ENCODE results near the gene HABP2. TPM values are rescaled to one million over a fixed set of nuclear protein-coding genes. Genes with fewer than 3 reads are reported as not detected.

The HABP2 gene
- 0.08 TPM in 1 of 2 replicates, not detected in the other for total RNA-seq (2014; rRNA removed; shearing (Covaris generic))

DNA sequence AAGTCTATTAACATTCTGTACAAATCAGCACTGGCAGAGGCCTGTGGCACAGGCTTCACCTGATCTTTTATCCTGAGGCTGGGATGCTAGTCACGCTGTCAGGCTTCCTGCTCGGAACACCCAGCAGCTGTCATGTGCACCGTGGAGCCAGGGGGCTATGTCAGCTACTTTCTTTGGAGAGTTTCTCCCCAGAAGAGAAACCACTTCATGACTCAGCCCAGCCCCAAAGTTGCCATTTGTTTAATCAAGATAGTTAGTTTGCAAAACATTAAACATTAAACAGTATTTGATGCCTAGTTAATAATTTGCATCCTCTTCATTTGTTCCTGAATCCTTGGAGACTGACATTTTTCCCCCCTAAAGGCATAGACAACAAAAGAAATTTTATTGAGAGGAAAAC is at the start of gene HABP2:
TSS of gene HABP2 (plus strand) at position 353 of the 400 bp plus-strand sequence. CDS start 69 bp downstream, outside the sequence.

Other genes with a start within 250 kb of the HABP2 start
- gene NRAP, start 111.0 kb downstream of the HABP2 start, total RNA-seq (2014; rRNA removed; shearing (Covaris generic)), result not detected in 2 replicates
- gene CASP7, start 126.9 kb downstream of the HABP2 start, total RNA-seq (2014; rRNA removed; shearing (Covaris generic)), result 22.9 and 24.9 TPM in 2 replicates
- 0.04 and 0.42 TPM in 2 replicates for gene PLEKHS1, start 198.6 kb downstream of the HABP2 start, total RNA-seq (2014; rRNA removed; shearing (Covaris generic))